H1 (cell line): ENCODE data around the gene PCIF1. TPM values are rescaled to one million over a fixed set of nuclear protein-coding genes. Genes with fewer than 3 reads are reported as not detected.
A peak's percentile ranks its signal among the peaks of the same experiment; 100 is the strongest.

Experiments
- KDM1A ChIP-seq: fragments of 200-600, 300-600 bp; sonication (generic); IDR thresholded peaks from 2 replicates; pipeline ENCODE4 v1.7.1; 2016; ENCODE audit warnings: mild to moderate bottlenecking, low read length, borderline replicate concordance
- NRF1 ChIP-seq: IDR thresholded peaks from 2 replicates; pipeline ENCODE4 v1.6.1; 2011; ENCODE audit warnings: mild to moderate bottlenecking, low read depth, low read length, improper control_type of control experiment
- RXRA ChIP-seq: IDR thresholded peaks from 2 replicates; pipeline ENCODE4 v1.6.1; 2011; ENCODE audit warnings: low read depth, mild to moderate bottlenecking, low read length, moderate library complexity; ENCODE audit not compliant: insufficient read depth
- SIRT6 ChIP-seq: IDR thresholded peaks from one replicate; pipeline ENCODE4 v1.7.1; 2012; ENCODE audit warnings: low read length, inconsistent platforms
- SP1 ChIP-seq: IDR thresholded peaks from 2 replicates; pipeline ENCODE4 v1.6.1; 2011; ENCODE audit warnings: low read depth, low read length
- SRF ChIP-seq: IDR thresholded peaks from 2 replicates; pipeline ENCODE4 v1.6.1; 2011; ENCODE audit warnings: mild to moderate bottlenecking, low read depth, low read length, moderate library complexity
- TBP ChIP-seq: IDR thresholded peaks from 2 replicates; pipeline ENCODE4 v1.6.1; 2011; ENCODE audit warnings: low read depth, low read length, improper control_type of control experiment
- polyA plus RNA-seq, 7 experiments: library from polyadenylated mRNA; depleted of rRNA in 3 of 7; stranded (reverse) in 5 of 7; unstranded in 2 of 7; fragments of >200 nt in 5 of 7; fragments of 200-250 nt in 2 of 7; gene quantifications; 1 replicate in 5 of 7; 2 replicates in 1 of 7; 4 replicates in 1 of 7; pipeline versions ENCODE4 v1.2.1 to v1.2.3, GENCODE V29; 2011 to 2013; ENCODE audit warnings: missing spikeins in 2 of 7, mixed read lengths in 2 of 7
- total RNA-seq: library from RNA; stranded (reverse); fragmentation: NEBNext Ultra II Directional; extraction: Animal tissue kit (Norgen Biotek cat#: 25700); gene quantifications from 2 replicates; pipeline ENCODE4 v1.2.1, GENCODE V29; 2021
- TF ChIP-seq, protein P1 (sequence below): IDR thresholded peaks from 2 replicates; pipeline ENCODE4 v1.6.1; 2011; ENCODE audit warnings: low read depth, mild to moderate bottlenecking, low read length; ENCODE audit not compliant: insufficient read depth
- TF ChIP-seq, protein P2 (sequence below): IDR thresholded peaks from 2 replicates; pipeline ENCODE4 v1.6.1; 2011; ENCODE audit warnings: low read length, improper control_type of control experiment

Gene PCIF1
- total and polyA plus RNA-seq, 2 of the 8 experiments (the other 6 are each of a cell fraction or from before 2014, with no cell fraction given), result 30.3 to 30.6 TPM

DNA sequence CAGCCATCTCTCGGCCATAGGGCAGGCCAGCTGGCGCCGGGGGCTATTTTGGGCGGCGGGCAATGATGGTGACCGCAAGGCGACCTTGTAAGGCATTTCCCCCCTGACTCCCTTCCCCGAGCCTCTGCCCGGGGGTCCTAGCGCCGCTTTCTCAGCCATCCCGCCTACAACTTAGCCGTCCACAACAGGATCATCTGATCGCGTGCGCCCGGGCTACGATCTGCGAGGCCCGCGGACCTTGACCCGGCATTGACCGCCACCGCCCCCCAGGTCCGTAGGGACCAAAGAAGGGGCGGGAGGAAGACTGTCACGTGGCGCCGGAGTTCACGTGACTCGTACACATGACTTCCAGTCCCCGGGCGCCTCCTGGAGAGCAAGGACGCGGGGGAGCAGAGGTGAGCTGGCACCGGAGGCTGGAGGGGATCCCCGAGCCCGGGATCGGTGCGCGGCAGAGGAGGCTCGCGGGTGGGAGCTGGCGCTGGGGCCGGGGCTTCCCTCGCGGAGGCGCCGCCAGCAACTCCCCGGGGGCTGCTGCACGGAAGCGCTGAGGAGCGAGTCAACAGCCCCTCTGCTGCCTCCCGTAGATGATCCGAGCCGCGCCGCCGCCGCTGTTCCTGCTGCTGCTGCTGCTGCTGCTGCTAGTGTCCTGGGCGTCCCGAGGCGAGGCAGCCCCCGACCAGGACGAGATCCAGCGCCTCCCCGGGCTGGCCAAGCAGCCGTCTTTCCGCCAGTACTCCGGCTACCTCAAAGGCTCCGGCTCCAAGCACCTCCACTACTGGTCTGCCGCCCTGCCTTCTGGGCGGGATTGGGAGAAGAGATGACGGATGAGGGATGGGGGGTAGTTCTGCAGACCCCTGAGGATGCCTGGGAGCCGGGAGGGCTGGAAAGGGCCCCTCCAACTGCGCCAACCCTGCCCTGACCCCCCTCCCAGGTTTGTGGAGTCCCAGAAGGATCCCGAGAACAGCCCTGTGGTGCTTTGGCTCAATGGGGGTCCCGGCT is 43.2 kb upstream of the PCIF1 start, which contains the start of the genes CTSA and NEURL2 (continued):
- TF ChIP-seq KDM1A, result no peak
- TF ChIP-seq SIRT6, result no peak
- TF ChIP-seq, protein P1, sequence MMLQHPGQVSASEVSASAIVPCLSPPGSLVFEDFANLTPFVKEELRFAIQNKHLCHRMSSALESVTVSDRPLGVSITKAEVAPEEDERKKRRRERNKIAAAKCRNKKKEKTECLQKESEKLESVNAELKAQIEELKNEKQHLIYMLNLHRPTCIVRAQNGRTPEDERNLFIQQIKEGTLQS, result peak; percentile 100
- no peak for TF ChIP-seq SRF
- TF ChIP-seq, protein P2, sequence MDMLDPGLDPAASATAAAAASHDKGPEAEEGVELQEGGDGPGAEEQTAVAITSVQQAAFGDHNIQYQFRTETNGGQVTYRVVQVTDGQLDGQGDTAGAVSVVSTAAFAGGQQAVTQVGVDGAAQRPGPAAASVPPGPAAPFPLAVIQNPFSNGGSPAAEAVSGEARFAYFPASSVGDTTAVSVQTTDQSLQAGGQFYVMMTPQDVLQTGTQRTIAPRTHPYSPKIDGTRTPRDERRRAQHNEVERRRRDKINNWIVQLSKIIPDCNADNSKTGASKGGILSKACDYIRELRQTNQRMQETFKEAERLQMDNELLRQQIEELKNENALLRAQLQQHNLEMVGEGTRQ, result peak; percentile 100
- peak; percentile 85 for TF ChIP-seq TBP
- TF ChIP-seq RXRA, result peak; percentile 93
- TF ChIP-seq NRF1, result no peak
- no peak for TF ChIP-seq SP1
